GM18517 (cell line): Measurements from ENCODE around the gene HOXB4.

ENCODE experiments used
- ATAC-seq: cut with Tn5 transposase; IDR thresholded peaks from one replicate; pipeline ENCODE4 v1.9.1; 2021; ENCODE audit warnings: mild to moderate bottlenecking, moderate library complexity; ENCODE audit not compliant: unreplicated experiment

Gene HOXB4

DNA sequence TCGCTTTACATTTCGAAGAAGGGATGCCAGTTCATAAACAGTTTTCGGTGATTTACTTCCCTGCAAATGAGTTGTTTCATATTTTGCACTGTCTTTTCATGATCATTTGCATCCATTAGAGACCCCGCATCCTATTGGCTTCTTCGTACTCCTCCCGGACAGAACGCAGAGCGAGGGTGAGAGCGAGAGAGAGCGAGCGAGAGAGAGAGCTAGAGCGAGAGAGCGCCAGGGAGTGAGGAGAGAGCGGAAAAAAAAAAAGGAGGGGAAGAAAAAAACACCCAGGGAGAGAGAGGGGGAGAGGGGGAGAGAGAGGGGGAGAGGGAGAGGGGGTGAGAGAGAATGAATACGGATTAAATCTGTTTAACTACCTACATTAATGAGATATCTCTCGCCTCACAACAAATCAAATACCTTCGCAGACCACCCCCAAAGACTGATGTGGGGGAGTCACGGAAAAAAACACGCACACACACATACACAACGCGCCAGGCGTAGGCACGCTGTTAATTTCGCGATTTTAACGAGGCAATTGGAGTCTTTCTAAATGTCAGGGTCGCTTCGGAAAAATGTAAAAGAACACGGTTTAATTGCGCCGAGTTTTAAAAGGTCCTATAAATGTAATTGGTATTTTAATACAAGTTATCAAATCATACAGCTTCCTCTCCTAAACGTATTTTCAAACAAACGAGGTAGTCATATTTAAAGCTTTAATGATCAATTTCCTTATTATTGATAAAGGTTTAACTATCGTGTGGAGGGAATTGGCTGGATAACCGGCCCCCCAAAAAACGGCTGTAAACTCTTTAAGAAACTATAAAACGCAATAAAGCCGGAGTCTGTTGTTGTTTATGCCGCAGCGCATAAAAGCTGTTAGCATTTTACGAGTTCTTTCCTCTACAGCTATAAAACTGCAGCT, 37.2 kb upstream of the HOXB4 start, which contains the start of gene HOXB8:
Gene HOXB8, minus strand, starts transcription at position 246 of the 916 bp plus-strand sequence. CDS start 588 bp downstream, outside the sequence.
- ATAC-seq = no peak

DNA sequence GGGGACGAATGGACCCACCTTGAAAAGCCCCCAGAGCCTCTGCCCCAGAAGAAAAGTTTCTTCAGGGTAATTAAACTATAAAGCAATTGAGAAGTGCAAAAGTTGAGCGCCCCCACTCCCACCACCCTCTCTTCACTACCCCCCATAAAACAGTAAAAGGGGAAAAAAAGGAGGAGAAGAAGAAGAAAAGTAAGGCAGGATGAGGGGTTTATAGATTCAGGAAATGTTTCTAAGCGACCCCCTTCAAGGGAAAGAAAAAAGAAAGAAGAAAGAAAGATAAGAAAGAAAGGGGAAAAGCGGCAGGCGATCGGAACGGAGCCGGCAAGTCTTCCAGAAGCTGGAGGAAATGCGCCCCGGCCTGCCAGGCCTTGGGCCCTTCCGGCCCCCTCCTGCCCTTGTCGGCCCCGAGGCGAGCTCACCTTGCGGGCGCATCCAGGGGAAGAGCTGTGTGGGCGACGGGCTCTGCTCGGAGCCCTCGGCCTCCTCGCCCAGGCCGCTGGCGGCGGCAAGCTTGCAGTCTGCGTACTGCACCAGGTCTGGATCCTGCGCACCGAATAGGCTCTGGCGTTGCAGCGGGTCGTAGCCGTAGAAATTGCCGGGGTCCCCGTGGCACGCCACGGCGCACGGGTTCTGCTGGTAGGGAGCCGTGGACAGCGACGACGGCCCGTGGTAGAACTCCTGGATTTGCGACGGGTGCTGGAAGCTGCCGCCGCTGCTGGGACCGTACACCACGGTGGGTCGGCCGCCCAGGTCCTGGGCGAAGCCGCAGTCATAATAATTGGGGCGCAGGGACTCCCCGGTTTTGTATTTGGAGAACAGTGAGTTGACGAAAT, 35.9 kb upstream of the HOXB4 start:
- ATAC-seq = no peak

DNA sequence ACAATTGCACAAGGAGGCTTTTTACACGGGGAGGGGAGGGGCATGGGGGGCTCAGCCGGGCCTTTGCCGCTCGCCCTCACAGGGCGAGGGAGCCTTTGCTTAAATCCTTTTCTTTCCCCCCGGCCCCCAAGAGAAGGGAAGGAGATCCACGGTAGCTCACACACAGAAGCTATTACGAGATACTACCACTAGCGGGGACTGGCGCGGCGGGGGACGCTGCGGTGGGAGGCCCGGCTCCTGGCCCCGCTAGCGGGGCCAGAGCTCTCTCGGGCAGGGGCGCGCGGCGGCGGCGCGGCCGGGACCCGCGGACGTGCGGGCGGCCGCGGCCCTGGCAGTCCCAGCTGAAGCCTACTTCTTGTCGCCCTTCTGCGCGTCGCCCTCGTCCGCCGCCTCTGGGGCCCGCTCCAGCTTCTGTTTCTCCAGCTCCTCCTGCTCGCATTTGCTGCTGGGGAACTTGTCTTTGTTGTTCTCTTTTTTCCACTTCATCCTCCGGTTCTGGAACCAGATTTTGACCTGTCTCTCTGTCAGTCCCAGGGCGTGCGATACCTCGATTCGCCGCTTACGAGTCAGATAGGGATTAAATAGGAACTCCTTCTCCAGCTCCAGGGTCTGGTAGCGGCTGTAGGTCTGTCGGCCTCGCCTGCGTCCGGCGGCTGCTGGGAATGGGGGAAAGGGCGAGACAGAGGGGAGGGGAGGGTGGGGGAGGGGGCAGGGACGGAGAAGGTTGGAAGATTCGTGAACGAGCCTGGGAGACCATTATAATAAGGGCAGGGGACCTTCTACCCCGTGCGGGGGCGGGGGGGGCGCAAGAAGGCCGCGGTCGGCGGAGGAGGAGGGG, 34.9 kb upstream of the HOXB4 start:
- no peak for ATAC-seq

DNA sequence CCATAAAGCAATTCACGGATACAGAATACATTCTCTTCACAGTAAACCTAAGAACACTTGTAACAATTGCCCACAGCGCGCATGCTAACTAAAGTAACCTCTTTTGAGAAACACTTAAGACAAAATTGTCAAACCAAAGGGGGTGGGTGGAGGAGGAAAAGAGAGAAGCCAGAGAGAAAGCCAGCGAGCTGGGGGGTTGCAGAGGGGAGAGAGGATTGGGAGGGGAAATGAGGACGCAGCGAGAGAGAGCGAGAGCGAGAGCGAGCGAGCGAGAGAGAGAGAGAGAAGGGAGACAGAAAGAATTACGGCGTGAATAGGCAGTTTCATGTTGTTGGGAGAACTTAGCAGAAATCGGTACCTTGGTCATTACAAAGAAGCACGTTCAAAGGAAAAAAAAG, 34.3 kb upstream of the HOXB4 start:
- no peak for ATAC-seq

DNA sequence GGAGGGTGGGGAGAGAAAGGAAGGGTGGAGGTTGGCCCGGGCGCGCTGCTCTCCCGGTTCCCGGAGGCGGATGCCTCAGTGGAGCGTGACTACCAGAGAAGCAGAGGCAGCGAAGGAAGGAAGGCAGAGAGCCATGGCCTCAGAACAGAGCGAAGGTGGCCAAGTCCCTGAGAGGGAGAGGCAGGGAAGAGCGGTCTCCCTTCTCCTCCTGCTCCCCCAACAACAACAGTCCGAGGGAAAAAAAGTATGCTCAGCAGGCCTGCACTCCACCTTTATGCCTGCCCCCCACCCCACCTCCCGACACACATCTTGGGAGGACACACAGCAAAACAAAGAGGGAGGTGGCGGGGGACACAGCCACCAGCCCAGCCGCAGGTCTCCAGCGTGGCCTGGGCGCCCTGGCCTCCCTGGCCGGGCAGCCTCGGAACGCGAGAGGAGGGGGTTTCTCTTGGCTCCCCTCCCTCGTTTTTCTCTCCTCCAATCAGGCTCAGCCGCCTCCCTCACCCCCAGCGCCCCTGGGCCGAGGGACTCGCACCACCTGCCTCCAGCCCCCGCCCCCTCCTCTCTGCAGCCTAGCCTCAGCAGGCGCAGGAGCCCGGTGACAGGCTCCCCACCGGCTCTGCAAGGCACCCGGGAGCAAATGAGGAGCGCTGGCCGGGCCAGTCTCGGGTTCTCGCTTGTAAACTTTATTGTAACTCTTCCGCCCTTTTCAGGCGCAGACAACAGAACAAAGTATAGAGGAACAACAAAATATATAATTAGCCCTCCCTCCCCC, 33.7 kb upstream of the HOXB4 start:
- no peak for ATAC-seq

DNA sequence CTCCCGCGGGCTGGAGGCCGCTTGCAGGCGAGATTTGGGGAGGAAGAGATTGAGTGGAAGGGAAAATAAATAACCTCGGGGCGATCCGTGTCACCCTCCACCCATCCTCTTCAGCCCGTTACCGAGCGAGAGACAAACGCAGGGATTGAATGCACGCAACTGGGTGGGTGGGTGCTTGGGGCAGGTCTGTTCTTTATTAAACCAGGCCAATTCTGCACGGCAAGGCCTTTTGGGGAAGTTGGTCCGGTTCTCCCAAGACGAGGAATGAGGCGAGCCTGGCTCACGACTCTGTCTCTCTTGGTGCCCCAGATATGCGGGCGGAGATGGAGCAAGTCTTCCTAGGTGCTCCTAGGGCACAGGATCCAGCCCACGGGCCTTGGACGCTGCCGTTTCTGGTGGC, 33.1 kb upstream of the HOXB4 start:
- ATAC-seq = no peak

DNA sequence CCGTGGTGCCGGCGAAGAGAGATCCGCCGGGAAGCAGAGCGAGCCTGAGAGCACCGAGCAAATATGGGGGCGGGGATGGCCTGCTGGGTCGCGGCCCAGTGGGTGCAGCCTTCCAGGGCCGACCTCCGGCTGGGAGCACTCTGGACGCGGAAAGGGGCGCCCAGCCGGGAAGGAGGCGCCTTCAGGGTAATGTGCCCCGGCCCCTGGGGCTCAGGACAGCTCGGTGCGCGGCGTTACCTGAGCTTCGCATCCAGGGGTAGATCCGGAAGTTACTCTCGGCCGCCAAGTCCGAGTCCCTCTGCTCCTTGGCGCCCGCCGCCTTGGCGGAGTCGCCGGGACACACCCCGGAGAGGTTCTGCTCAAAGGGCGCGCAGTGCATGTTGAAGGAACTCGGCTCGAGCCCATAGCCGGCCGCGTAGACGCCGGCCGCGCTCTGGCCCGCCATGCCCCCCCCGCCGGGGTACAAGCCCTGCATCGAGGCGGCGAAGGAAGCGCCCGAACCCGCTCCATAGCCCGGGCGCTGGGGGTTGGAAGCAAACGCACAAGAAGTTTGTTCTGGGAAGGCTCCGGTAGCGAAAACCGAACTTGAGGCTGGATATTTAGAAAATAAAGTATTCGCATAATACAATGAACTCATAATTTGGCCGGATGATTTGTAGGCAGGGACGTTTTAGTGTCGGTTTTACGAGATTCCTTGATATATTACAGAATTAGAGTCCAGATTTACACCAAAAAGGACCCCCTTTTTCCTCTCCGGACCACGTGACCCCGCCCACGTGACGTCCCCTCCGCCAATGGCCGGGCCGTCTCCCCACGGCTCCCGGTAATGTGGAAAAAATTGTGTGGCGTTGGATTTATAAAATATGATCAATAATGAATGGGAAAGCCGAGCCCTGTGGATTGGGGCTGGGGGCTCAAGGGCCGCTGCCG, 32.4 kb upstream of the HOXB4 start, which contains the start of gene HOXB7:
Gene HOXB7, minus strand, starts transcription at position 736 of the 930 bp plus-strand sequence. Its CDS starts 99 bp downstream, at position 637.
- no peak for ATAC-seq

DNA sequence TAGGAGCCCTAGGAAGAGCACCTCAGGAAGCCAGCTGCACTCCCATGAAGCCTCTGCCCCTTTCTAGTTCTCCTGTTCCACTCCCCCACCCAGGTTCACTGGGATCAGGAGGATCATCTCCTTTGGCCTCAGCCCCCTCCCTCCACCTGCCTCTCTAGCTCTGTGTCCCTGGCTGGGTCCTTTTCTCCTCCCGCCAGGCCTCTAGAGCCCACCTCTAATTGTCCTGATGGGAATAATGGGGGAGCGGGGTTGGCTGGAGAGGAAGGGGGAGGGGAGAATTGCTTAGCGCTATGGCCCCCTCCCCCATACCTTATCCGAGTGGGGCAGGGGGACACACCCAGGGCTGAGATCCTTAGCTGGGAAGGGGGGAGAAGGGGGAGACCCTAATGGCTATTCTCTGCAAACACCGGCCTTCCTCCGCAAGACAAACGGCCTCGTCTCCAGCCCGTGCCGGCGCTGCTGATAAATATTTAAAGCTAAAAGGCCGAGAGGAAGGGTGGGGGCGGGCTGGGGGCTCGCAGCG, 31.7 kb upstream of the HOXB4 start:
- no peak for ATAC-seq

DNA sequence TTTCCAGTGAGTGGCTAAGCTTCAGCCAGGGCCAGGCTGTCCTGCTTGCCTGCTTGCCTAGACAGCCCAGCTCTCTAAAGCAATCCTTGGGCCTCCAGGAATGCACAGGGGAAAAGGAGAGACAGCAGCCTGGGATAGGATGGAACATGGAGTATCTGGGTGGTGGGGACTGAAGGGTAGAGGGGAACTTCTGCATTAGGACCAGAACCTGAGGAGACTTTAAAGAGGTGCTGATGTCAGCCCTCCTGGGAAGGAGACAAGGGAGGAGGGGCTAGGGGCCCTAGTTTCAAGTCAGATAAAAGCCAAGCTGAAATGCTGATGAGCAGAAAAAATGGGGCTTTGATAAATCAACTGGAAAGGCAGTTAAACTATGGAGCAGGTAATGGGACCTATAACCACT, 30.9 kb upstream of the HOXB4 start:
- ATAC-seq = no peak

DNA sequence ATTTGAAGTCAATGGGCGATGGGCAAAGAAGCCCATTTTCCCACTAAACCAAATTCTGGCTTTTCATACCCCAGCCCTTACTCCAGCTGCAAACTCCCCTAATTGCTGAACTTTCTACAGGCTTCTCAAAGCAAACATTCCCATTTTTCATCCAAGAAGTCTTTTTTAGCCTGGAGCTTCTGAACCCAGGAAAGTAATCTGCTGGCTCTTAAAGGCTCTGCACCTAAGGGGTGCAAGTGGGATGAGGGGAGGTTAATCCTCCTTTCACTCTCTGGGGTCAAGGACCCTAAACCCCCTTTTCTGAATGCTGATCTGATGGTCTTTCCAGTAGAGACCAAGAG, 30.3 kb upstream of the HOXB4 start:
- ATAC-seq = no peak

DNA sequence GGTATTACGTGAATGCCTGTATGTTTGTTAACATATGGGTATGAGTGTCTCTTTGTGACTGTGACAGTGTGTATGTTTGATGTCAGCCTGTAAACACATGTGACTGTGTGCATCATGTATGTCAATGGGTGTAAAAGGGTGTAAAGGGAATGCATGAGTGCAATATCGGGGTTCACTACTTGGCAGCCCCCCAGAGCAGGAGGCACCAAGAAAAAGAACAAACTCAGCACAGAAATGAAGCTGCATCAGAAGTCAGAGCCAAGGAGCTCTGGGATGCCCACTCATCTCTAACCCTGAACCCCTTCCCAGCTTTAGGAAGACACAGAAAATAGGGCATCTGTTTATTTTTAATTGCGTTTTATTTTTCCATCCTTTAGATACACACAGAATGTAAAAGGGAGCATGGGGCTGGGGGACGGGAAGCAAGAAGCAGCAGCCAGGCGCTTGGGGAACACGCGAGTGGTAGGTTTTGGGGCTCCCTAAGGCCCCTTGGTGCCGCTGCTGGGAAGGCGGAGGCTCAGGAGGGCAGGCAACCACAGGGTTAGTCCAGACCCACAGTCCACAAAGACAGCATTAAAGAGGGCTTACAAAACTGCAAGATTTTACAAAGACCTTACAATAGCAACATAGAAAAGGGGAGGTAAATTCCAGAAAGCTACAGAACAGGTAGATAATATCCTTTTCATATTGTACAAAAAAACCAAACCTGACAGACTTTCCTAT, 28.9 kb upstream of the HOXB4 start:
- no peak for ATAC-seq

DNA sequence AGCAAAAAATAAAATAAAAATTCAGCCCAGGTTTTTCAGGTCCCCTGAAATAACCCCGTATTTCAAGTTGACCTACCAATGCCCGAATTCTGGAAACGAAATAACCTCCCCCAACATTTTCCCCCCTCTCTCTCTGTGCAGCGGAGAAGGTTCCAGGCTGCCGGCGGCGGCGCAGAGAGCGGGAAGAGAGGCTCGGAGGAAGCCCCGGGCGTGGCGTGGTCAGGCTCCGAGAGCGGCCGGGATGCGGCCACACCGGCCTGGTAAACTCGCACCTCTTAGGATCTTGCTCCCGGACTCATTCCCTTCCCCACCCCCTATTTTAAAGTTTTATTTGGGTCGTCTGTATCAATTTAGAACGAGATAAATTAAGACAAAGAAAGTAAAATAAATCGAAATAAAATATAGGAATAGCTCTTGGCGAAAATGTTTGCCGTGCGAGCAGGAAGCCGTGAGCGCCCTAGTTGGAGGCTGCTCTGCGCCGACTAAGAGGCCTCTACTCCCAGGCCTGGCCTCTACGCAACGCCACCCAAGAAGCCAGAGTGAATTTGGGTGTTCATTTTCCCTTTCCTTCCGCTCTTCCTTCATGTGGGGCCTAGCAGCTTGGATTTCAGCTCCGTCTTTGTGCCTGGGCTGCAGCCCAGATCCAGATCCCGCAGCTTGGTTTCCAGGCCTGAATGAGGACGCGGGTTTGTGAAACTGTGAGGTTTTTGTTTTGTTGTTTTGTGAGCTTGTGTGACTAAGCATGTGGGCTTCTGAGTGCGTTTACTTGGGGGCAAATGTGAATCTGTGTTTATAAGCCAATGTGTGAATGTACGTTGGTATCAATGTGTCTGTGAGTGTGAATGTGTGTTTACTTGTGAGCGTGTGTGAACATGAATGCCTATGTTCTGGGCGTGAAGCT, 28.1 kb upstream of the HOXB4 start:
- ATAC-seq = no peak

DNA sequence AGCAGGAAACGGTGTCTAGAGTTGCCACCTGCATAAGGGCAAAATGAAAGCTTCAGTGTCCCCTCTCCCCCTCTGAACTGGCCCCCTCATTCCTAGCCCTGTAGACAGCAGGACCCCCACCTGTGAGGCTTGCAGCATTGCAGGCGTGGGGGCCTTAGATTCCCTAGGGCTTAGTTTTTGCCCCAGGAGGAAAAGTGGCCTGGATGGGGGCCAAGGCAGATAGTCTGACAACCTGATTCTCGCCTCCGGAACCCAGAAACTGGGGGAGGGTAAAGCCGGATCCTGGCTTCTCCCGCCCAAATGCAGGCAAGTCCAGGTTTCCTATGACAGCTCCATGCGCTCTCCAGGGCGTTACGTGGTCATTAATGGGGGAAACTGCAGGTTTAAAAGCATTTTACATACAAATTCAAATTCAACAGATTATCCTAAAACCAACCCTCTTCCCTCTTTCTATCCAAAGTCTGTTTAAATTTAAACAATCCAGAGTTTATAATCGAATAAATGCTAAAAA, 27.3 kb upstream of the HOXB4 start:
- no peak for ATAC-seq

DNA sequence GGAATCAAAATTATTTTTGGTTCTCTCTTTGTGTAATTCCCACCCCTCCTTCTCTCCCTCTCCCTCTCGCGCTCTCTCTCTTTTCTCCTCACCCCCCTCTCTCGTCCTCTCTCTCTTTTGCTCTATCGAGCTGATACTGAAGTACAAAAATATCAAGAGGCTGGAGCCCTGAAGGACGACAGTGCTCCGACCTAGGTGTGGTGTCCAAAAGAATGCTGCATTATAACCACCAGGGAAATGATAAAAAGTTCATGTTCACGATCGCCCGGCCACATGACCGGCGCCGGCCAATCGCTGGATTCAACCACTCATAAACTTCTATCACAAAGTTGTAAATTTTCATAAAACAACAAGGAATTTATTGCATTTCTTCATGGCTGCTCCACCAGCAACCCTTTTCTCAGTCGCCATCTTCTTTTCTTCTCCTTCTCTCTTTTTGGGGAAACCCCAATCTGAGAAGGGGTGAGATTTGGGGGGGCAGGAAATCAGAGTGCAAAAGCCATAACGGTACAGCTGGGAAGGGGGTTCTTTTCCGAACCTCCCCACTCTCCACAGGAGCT, 26.7 kb upstream of the HOXB4 start, which contains the start of gene HOXB6:
Gene HOXB6, minus strand, starts transcription at position 217 of the 560 bp plus-strand sequence. CDS start 6,836 bp downstream, outside the sequence.
- ATAC-seq = no peak

DNA sequence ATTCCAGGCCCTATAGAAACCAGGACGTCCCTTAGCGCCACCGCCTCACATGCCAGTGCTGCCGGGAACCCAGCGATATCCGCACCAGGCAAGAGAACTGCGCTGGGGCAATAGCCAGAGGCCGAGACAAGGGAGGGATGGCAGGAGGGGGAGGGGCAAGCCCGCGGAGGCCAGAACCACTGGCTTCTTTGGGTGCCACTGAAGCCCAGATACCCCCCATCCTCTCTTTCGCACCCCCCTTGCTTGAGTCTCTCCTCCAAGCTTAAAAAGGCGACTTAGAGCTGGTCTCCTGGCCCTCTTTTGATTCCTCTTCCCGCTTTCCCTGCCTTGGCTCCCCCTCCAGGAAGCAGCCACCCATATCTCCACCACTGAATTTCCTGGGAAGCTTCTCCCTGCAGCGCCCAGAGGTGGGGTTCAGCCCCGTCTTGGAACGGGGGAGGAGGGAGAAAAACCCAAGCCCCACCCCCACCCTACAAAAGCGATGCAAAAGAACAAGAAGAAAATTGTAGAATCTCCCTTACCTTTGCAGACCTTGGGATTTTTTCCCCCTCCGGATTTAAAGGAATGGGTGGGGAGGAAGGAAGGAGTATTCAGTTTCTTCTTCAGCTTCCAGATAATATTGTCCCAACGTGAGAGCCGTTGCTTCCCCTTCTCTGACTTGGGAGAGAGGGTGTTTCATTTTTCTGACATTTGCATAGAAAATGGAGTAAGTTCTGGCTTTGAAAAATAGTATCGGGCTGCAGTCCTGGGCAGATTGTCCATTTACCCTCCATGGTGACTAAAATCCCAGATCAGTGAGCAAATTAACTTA, 26.0 kb upstream of the HOXB4 start:
- ATAC-seq = no peak
